ENCODE measurements around the gene SUSD4.

The SUSD4 gene

DNA sequence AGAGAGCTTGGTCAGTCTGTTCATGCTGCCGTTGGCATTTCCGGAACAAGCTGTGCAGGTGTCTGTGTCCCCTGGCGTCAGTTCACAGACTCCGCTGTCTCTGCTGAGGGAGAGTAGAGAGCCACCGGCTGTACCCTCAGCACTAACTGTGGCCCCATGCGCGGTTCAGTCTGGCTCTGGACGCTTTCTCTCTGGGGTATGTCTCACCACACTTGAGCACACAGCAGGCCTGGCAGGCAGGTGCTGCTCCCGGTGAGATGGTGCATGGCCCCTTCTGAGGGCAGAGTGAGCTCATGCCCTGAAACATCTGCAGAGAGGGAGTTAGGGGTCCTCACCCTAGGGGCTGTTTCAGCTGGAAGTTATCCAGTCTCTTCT, 161.0 kb downstream of the SUSD4 start:
- H3K9me3 ChIP-seq (ENCODE audit: insufficient read depth, low read length) = no peaks in the 10 kb centered on the region
- no peaks in the 10 kb centered on the region for H3K36me3 ChIP-seq (ENCODE audit: insufficient read depth, insufficient read length, low read length)
- H3K9ac ChIP-seq (ENCODE audit: insufficient read length, low read depth) = no peak overlapping the region
- H3K27me3 ChIP-seq (ENCODE audit: insufficient read depth, insufficient read length) = no peaks in the 10 kb centered on the region
- H3K4me1 ChIP-seq (ENCODE audit: insufficient read depth, insufficient read length) = peaks cover 3% of the 10 kb centered on the region
- DNase-seq (ENCODE audit: low read depth, low spot score) = no peak
- no peak for TF ChIP-seq SUZ12 (IDR thresholded peaks at IDR 0.05; ENCODE audit: extremely low read depth, insufficient read depth, insufficient read length)
- TF ChIP-seq YY1 (IDR thresholded peaks at IDR 0.05; ENCODE audit: insufficient read depth, insufficient read length) = no peak
- TF ChIP-seq ZNF274 (IDR thresholded peaks at IDR 0.05; ENCODE audit: low read depth, low read length) = no peak
- H3K4me3 ChIP-seq (ENCODE audit: insufficient read length, low read depth) = no peak overlapping the region

DNA sequence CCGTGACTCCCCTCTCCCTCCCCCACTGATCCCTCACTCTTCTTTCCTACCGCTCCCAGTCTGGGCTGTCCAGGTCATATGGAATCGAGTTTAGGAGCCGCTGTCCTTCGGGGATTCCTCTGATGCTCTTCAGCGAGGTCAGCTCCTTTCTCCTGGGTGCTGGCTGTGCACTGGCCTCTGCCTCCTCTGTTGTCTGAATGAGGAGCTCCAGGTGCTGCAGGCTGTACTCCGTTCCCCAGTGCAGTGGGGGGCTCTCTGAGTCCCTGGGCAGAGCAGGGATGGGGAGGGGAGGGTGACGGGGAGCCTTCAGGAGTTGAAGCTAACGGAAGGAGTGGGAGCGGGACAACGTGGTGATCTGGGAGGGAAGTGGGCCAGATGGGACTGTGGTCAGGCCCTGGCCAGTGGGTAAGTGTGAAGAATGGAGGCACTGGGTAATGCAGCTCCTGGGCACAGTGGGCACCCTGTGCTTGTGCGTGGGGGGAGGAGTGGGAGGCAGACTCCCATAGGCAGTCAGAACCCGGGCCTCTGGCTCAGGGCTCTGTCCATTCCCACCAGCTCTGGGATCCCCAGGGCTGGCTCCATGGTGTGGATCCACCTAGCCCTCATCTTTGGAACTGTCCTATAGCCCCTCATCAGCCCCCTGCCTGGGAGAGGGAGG, 161.5 kb downstream of the SUSD4 start:
- Histone ChIP-seq H3K4me3 (ENCODE audit: insufficient read length, low read depth) (no peak overlapping the region), H3K27me3 (ENCODE audit: insufficient read depth, insufficient read length) (no peaks in the 10 kb centered on the region), H3K36me3 (ENCODE audit: insufficient read depth, insufficient read length, low read length) (no peaks in the 10 kb centered on the region), H3K9ac (ENCODE audit: insufficient read length, low read depth) (no peak overlapping the region), H3K4me1 (ENCODE audit: insufficient read depth, insufficient read length) (peaks cover 3% of the 10 kb centered on the region), H3K9me3 (ENCODE audit: insufficient read depth, low read length) (no peaks in the 10 kb centered on the region)
- TF ChIP-seq SUZ12 (IDR thresholded peaks at IDR 0.05; ENCODE audit: extremely low read depth, insufficient read depth, insufficient read length) = no peak
- no peak for TF ChIP-seq ZNF274 (IDR thresholded peaks at IDR 0.05; ENCODE audit: low read depth, low read length)
- TF ChIP-seq YY1 (IDR thresholded peaks at IDR 0.05; ENCODE audit: insufficient read depth, insufficient read length) = no peak
- no peak for DNase-seq (ENCODE audit: low read depth, low spot score)

DNA sequence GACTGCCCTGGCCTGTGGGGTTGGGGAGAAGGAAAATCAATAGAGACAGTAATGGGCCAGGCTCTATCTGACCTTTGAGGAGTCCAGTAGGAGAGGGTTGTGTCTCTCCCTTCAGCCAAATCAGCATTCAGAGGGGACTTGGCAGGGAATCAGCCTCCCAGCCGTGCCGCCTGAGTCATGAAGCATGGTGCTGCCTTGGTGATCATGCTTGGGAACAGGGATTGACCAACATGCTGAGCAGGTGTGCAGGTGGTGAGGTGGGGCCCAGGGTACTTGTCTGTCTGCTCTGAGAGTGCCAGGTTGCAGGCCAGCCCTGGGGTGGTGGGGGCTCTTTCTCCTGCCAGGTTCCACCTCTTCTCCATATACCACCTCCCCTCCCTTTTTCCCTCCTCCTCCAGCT, 162.0 kb downstream of the SUSD4 start:
- Histone ChIP-seq H3K4me1 (ENCODE audit: insufficient read depth, insufficient read length) (peaks cover 3% of the 10 kb centered on the region), H3K27me3 (ENCODE audit: insufficient read depth, insufficient read length) (no peaks in the 10 kb centered on the region), H3K36me3 (ENCODE audit: insufficient read depth, insufficient read length, low read length) (no peaks in the 10 kb centered on the region), H3K4me3 (ENCODE audit: insufficient read length, low read depth) (no peak overlapping the region), H3K9ac (ENCODE audit: insufficient read length, low read depth) (no peak overlapping the region), H3K9me3 (ENCODE audit: insufficient read depth, low read length) (no peaks in the 10 kb centered on the region)
- TF ChIP-seq YY1 (IDR thresholded peaks at IDR 0.05; ENCODE audit: insufficient read depth, insufficient read length) = no peak
- no peak for TF ChIP-seq SUZ12 (IDR thresholded peaks at IDR 0.05; ENCODE audit: extremely low read depth, insufficient read depth, insufficient read length)
- no peak for TF ChIP-seq ZNF274 (IDR thresholded peaks at IDR 0.05; ENCODE audit: low read depth, low read length)
- no peak for DNase-seq (ENCODE audit: low read depth, low spot score)

DNA sequence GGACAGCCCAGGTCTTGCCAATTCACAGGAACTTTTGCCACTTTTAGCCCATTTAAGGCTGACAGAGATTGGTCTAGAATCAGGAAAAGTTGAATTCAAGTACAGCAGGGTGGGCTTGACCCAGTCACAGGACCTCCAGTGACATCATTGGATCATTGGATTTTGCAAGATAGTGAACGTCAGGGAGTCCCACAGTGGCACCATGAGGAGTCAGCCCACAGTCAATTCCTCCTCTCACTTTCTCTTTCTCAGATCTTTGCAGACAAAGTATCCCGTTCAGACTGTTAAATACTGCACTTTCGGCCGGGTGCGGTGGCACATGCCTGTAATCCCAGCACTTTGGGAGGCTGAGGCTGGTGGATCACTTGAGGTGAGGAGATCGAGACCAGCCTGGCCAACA, 163.1 kb downstream of the SUSD4 start:
- Histone ChIP-seq H3K36me3 (ENCODE audit: insufficient read depth, insufficient read length, low read length) (no peaks in the 10 kb centered on the region), H3K9me3 (ENCODE audit: insufficient read depth, low read length) (no peaks in the 10 kb centered on the region), H3K4me1 (ENCODE audit: insufficient read depth, insufficient read length) (peaks cover 3% of the 10 kb centered on the region), H3K4me3 (ENCODE audit: insufficient read length, low read depth) (no peak overlapping the region), H3K27me3 (ENCODE audit: insufficient read depth, insufficient read length) (no peaks in the 10 kb centered on the region), H3K9ac (ENCODE audit: insufficient read length, low read depth) (no peak overlapping the region)
- TF ChIP-seq ZNF274 (IDR thresholded peaks at IDR 0.05; ENCODE audit: low read depth, low read length) = no peak
- no peak for TF ChIP-seq SUZ12 (IDR thresholded peaks at IDR 0.05; ENCODE audit: extremely low read depth, insufficient read depth, insufficient read length)
- TF ChIP-seq YY1 (IDR thresholded peaks at IDR 0.05; ENCODE audit: insufficient read depth, insufficient read length) = no peak
- no peak for DNase-seq (ENCODE audit: low read depth, low spot score)

- no peak for DNase-seq (ENCODE audit: low read depth, low spot score)
- Histone ChIP-seq H3K4me3 (ENCODE audit: insufficient read length, low read depth) (no peak overlapping the region), H3K27me3 (ENCODE audit: insufficient read depth, insufficient read length) (no peaks in the 10 kb centered on the region), H3K36me3 (ENCODE audit: insufficient read depth, insufficient read length, low read length) (no peaks in the 10 kb centered on the region), H3K4me1 (ENCODE audit: insufficient read depth, insufficient read length) (peaks cover 3% of the 10 kb centered on the region), H3K9me3 (ENCODE audit: insufficient read depth, low read length) (no peaks in the 10 kb centered on the region), H3K9ac (ENCODE audit: insufficient read length, low read depth) (no peak overlapping the region)
- TF ChIP-seq YY1 (IDR thresholded peaks at IDR 0.05; ENCODE audit: insufficient read depth, insufficient read length) (no peak), SUZ12 (IDR thresholded peaks at IDR 0.05; ENCODE audit: extremely low read depth, insufficient read depth, insufficient read length) (no peak), ZNF274 (IDR thresholded peaks at IDR 0.05; ENCODE audit: low read depth, low read length) (no peak)
Observed at GRCh38 chr1:223199094-223199647, 164.8 kb downstream of the SUSD4 start.

- no peak for DNase-seq (ENCODE audit: low read depth, low spot score)
Observed at GRCh38 chr1:223198628-223198965, 165.4 kb downstream of the SUSD4 start.

DNA sequence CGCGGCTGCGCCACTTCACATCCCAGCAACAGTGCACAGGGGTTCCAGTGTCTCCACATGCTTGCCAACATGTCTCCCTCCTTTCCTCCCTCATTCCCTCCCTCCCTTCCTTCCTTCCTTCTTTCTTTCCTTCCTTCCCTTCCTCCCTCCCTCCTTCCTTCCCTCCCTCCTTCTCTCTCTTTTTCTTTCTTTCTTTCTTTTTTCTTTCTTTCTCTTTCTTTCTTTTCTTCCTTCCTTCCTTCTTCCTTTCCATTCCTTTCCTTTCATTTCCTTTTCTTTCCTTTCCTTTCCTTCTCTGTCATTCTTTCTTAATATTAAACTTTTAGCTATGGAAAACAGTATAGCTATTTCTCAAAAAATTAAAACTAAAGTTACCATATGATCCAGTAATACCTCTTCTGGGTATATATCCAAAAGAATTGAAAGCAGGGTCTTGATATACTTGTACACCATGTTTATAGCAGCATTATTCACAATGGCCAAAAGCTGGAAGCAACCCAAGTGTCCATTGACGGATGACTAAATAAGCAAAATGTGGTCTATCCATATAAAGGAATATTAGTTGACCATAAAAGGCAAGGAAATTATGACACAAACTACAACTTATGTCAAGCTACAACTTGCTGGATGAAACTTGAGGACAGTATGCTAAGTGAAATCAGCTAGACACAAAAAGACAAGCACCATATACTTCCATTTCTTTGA, 165.9 kb downstream of the SUSD4 start:
- Histone ChIP-seq H3K36me3 (ENCODE audit: insufficient read depth, insufficient read length, low read length) (no peaks in the 10 kb centered on the region), H3K9ac (ENCODE audit: insufficient read length, low read depth) (no peak overlapping the region), H3K9me3 (ENCODE audit: insufficient read depth, low read length) (no peaks in the 10 kb centered on the region), H3K4me1 (ENCODE audit: insufficient read depth, insufficient read length) (peaks cover 3% of the 10 kb centered on the region), H3K4me3 (ENCODE audit: insufficient read length, low read depth) (no peak overlapping the region), H3K27me3 (ENCODE audit: insufficient read depth, insufficient read length) (peaks cover under 1% of the 10 kb centered on the region)
- TF ChIP-seq YY1 (IDR thresholded peaks at IDR 0.05; ENCODE audit: insufficient read depth, insufficient read length) (no peak), ZNF274 (IDR thresholded peaks at IDR 0.05; ENCODE audit: low read depth, low read length) (no peak), SUZ12 (IDR thresholded peaks at IDR 0.05; ENCODE audit: extremely low read depth, insufficient read depth, insufficient read length) (no peak)
- DNase-seq (ENCODE audit: low read depth, low spot score) = no peak

More at GRCh38 chr1:223198628-223198965, 165.4 kb downstream of the SUSD4 start:
- Histone ChIP-seq H3K4me3 (ENCODE audit: insufficient read length, low read depth) (no peak overlapping the region), H3K9me3 (ENCODE audit: insufficient read depth, low read length) (no peaks in the 10 kb centered on the region), H3K27me3 (ENCODE audit: insufficient read depth, insufficient read length) (no peaks in the 10 kb centered on the region), H3K9ac (ENCODE audit: insufficient read length, low read depth) (no peak overlapping the region), H3K36me3 (ENCODE audit: insufficient read depth, insufficient read length, low read length) (no peaks in the 10 kb centered on the region), H3K4me1 (ENCODE audit: insufficient read depth, insufficient read length) (peaks cover 3% of the 10 kb centered on the region)
- TF ChIP-seq ZNF274 (IDR thresholded peaks at IDR 0.05; ENCODE audit: low read depth, low read length) (no peak), SUZ12 (IDR thresholded peaks at IDR 0.05; ENCODE audit: extremely low read depth, insufficient read depth, insufficient read length) (no peak), YY1 (IDR thresholded peaks at IDR 0.05; ENCODE audit: insufficient read depth, insufficient read length) (no peak)
